Measurements from ENCODE around the gene TMEM54. TPM values are rescaled to one million over a fixed set of nuclear protein-coding genes. Genes with fewer than 3 reads are reported as not detected.

TMEM54 gene
- total and polyA plus RNA-seq, 2 donors (not counting 1 experiment from before 2014, with no cell fraction given) = 24.2 to 69.9 TPM

- peaks cover 7% of the 10 kb centered on the region for H3K36me3 ChIP-seq (ENCODE audit: control insufficient read depth, insufficient read depth, low read length)
- no peak overlapping the region for H3K4me2 ChIP-seq (ENCODE audit: extremely low read depth, insufficient read depth, low read length)
- no peak overlapping the region for H3K27ac ChIP-seq (ENCODE audit: insufficient read depth, low read length)
- H3K27me3 ChIP-seq (ENCODE audit: control insufficient read depth, insufficient read depth, low read length) = no peaks in the 10 kb centered on the region
- H4K20me1 ChIP-seq (ENCODE audit: control insufficient read depth, extremely low read depth, insufficient read depth, low read length) = no peaks in the 10 kb centered on the region
- H3K9me3 ChIP-seq (ENCODE audit: control insufficient read depth, insufficient read depth, low read depth, low read length) = no peaks in the 10 kb centered on the region
- no peak overlapping the region for H2AFZ ChIP-seq (ENCODE audit: low read length)
- peaks cover 3% of the 10 kb centered on the region for H3K4me1 ChIP-seq (ENCODE audit: control insufficient read depth, extremely low read depth, insufficient read depth, low read length)
- no peak for TF ChIP-seq CTCF (conservative IDR thresholded peaks at IDR 0.05 in 1 of 2, IDR thresholded peaks at IDR 0.05 in 1 of 2; ENCODE audit: low read depth in 1 of 2, low read length in 2 of 2)
- no peak for TF ChIP-seq EZH2 (IDR thresholded peaks at IDR 0.05; ENCODE audit: low read length, missing control alignments)
- no peaks in the 10 kb centered on the region for H3K79me2 ChIP-seq (ENCODE audit: control insufficient read depth, insufficient read depth, low read length)
- DNase-seq (ENCODE audit: low read depth in 2 of 2) = no peak
- no peak overlapping the region for H3K4me3 ChIP-seq (replicated peaks in 1 of 4; ENCODE audit: control extremely low read depth in 1 of 4, insufficient read depth in 1 of 4, low read depth in 3 of 4, low read length in 4 of 4)
- H3K9ac ChIP-seq (ENCODE audit: insufficient read depth, low read length) = no peak overlapping the region
These were observed 33.3 kb upstream of the TMEM54 start for GRCh38 chr1:32934535-32934934.

- no peaks in the 10 kb centered on the region for H3K4me1 ChIP-seq (ENCODE audit: control insufficient read depth, extremely low read depth, insufficient read depth, low read length)
- H3K79me2 ChIP-seq (ENCODE audit: control insufficient read depth, insufficient read depth, low read length) = no peaks in the 10 kb centered on the region
- no peak overlapping the region for H2AFZ ChIP-seq (ENCODE audit: low read length)
- no peak overlapping the region for H3K27ac ChIP-seq (ENCODE audit: insufficient read depth, low read length)
- H3K27me3 ChIP-seq (ENCODE audit: control insufficient read depth, insufficient read depth, low read length) = no peaks in the 10 kb centered on the region
- H3K36me3 ChIP-seq (ENCODE audit: control insufficient read depth, insufficient read depth, low read length) = peaks cover 7% of the 10 kb centered on the region
- peak; percentile 18 to 59 for DNase-seq (ENCODE audit: low read depth in 2 of 2)
- no peak overlapping the region for H3K9ac ChIP-seq (ENCODE audit: insufficient read depth, low read length)
- H4K20me1 ChIP-seq (ENCODE audit: control insufficient read depth, extremely low read depth, insufficient read depth, low read length) = no peaks in the 10 kb centered on the region
- TF ChIP-seq CTCF (conservative IDR thresholded peaks at IDR 0.05 in 1 of 2, IDR thresholded peaks at IDR 0.05 in 1 of 2; ENCODE audit: low read depth in 1 of 2, low read length in 2 of 2) = no peak
- TF ChIP-seq EZH2 (IDR thresholded peaks at IDR 0.05; ENCODE audit: low read length, missing control alignments) = no peak
- H3K9me3 ChIP-seq (ENCODE audit: control insufficient read depth, insufficient read depth, low read depth, low read length) = no peaks in the 10 kb centered on the region
- H3K4me3 ChIP-seq (replicated peaks in 1 of 4; ENCODE audit: control extremely low read depth in 1 of 4, insufficient read depth in 1 of 4, low read depth in 3 of 4, low read length in 4 of 4) = no peak overlapping the region
- no peak overlapping the region for H3K4me2 ChIP-seq (ENCODE audit: extremely low read depth, insufficient read depth, low read length)
These were observed 32.6 kb upstream of the TMEM54 start for GRCh38 chr1:32933742-32934322.

DNA sequence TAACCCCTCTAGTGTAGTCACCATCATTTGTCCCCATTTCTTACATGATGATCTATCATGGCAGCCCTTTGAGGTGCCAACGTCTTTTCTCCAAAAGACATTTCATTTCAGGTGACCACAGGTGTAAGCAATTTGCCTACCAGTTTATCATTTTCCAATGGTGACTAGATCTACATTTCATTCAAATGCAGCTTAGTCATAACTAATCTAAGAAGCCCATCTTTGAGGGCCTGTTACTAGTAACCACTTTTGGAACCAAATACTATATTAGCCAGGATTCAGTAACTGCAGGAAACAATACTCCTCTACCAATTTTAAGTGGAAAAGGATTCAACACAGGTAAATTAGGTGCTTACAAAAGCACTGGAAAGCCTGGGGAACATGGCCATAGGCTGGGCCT, 30.6 kb upstream of the TMEM54 start:
- Histone ChIP-seq H3K27ac (ENCODE audit: insufficient read depth, low read length) (no peak overlapping the region), H3K9me3 (ENCODE audit: control insufficient read depth, insufficient read depth, low read depth, low read length) (no peaks in the 10 kb centered on the region), H3K4me1 (ENCODE audit: control insufficient read depth, extremely low read depth, insufficient read depth, low read length) (no peaks in the 10 kb centered on the region), H3K27me3 (ENCODE audit: control insufficient read depth, insufficient read depth, low read length) (no peaks in the 10 kb centered on the region), H3K79me2 (ENCODE audit: control insufficient read depth, insufficient read depth, low read length) (no peaks in the 10 kb centered on the region), H3K9ac (ENCODE audit: insufficient read depth, low read length) (no peak overlapping the region), H2AFZ (ENCODE audit: low read length) (no peak overlapping the region), H3K36me3 (ENCODE audit: control insufficient read depth, insufficient read depth, low read length) (peaks cover 2% of the 10 kb centered on the region), H4K20me1 (ENCODE audit: control insufficient read depth, extremely low read depth, insufficient read depth, low read length) (no peaks in the 10 kb centered on the region), H3K4me3 (replicated peaks in 1 of 4; ENCODE audit: control extremely low read depth in 1 of 4, insufficient read depth in 1 of 4, low read depth in 3 of 4, low read length in 4 of 4) (no peak overlapping the region), H3K4me2 (ENCODE audit: extremely low read depth, insufficient read depth, low read length) (no peak overlapping the region)
- no peak for TF ChIP-seq EZH2 (IDR thresholded peaks at IDR 0.05; ENCODE audit: low read length, missing control alignments)
- no peak for TF ChIP-seq CTCF (conservative IDR thresholded peaks at IDR 0.05 in 1 of 2, IDR thresholded peaks at IDR 0.05 in 1 of 2; ENCODE audit: low read depth in 1 of 2, low read length in 2 of 2)
- DNase-seq (ENCODE audit: low read depth in 2 of 2) = no peak
